Osteoblast (primary cell): Measurements from ENCODE around the gene SLC12A1. TPM values are rescaled to one million over a fixed set of nuclear protein-coding genes. Genes with fewer than 3 reads are reported as not detected.

ENCODE experiments used
- DNase-seq: peaks from one replicate; pipeline ENCODE4 v3.0.0; 2011; ENCODE audit warnings: low spot score, mixed read lengths; ENCODE audit not compliant: insufficient read length; ENCODE audit errors: missing footprints
- H2AFZ ChIP-seq: 2 replicates; pipeline ENCODE4 v1.6.0; 2011; ENCODE audit warnings: mild to moderate bottlenecking, low read length
- H3K27ac ChIP-seq: 2 replicates; pipeline ENCODE4 v1.5.1; 2011; ENCODE audit warnings: mild to moderate bottlenecking, low read depth, low read length, moderate library complexity
- H3K27me3 ChIP-seq: 2 replicates; pipeline ENCODE4 v1.6.0; 2012; ENCODE audit warnings: mild to moderate bottlenecking, control low read depth, inconsistent platforms, low read length, moderate library complexity; ENCODE audit not compliant: insufficient read depth
- H3K36me3 ChIP-seq: 2 replicates; pipeline ENCODE4 v1.5.1; 2011; ENCODE audit warnings: mild to moderate bottlenecking, low read length, control low read depth, moderate library complexity; ENCODE audit not compliant: insufficient read depth
- H3K4me1 ChIP-seq: 2 replicates; pipeline ENCODE4 v1.5.1; 2011; ENCODE audit warnings: mild to moderate bottlenecking, low read length, control low read depth, moderate library complexity; ENCODE audit not compliant: insufficient read depth
- H3K4me2 ChIP-seq: 2 replicates; pipeline ENCODE4 v1.6.0; 2011; ENCODE audit warnings: mild to moderate bottlenecking, low read length; ENCODE audit not compliant: insufficient read depth
- H3K4me3 ChIP-seq: fragments of 200-600 bp; sonication (generic); 3 replicates; pipeline ENCODE4 v1.5.1; 2012; ENCODE audit warnings: mild to moderate bottlenecking, low read length, inconsistent platforms; ENCODE audit not compliant: insufficient read depth
- H3K79me2 ChIP-seq: 2 replicates; pipeline ENCODE4 v1.6.0; 2012; ENCODE audit warnings: mild to moderate bottlenecking, low read length, control low read depth, inconsistent platforms; ENCODE audit not compliant: insufficient read depth
- H3K9me3 ChIP-seq: 2 replicates; pipeline ENCODE4 v1.5.1; 2011; ENCODE audit warnings: low read depth, low read length, control low read depth
- H4K20me1 ChIP-seq: 2 replicates; pipeline ENCODE4 v1.6.0; 2012; ENCODE audit warnings: mild to moderate bottlenecking, low read length, control low read depth; ENCODE audit not compliant: insufficient read depth
- CTCF ChIP-seq: IDR thresholded peaks from 2 replicates; pipeline ENCODE4 v1.5.1; 2011; ENCODE audit warnings: mild to moderate bottlenecking, low read depth, low read length, moderate library complexity; ENCODE audit errors: extremely low read depth
- total RNA-seq: library from RNA; depleted of rRNA; stranded (reverse); fragments of >200 nt; gene quantifications from 2 replicates; pipeline ENCODE4 v1.2.3, GENCODE V29; 2012

SLC12A1 gene
- not detected in 2 replicates for total RNA-seq

- Histone ChIP-seq H3K27me3 (no peaks in the 10 kb centered on the region), H3K79me2 (no peaks in the 10 kb centered on the region), H3K9me3 (no peaks in the 10 kb centered on the region), H2AFZ (no peak within 1 kb of the TSS), H4K20me1 (no peaks in the 10 kb centered on the region), H3K4me3 (no peak within 1 kb of the TSS), H3K36me3 (no peaks in the 10 kb centered on the region), H3K4me2 (no peak within 1 kb of the TSS), H3K4me1 (no peaks in the 10 kb centered on the region), H3K27ac (no peak within 1 kb of the TSS)
- no peak for DNase-seq
- no peak for TF ChIP-seq CTCF
These were observed at the start of gene SLC12A1 for GRCh38 chr15:48205981-48206380. Gene SLC12A1 (plus strand): TSS chr15:48206302. CDS start chr15:48207720, 1,418 bp downstream.

- H3K79me2 ChIP-seq = peaks cover 19% of the 10 kb centered on the region
- no peaks in the 10 kb centered on the region for H3K4me1 ChIP-seq
- no peak overlapping the region for H3K27ac ChIP-seq
- H3K27me3 ChIP-seq = no peaks in the 10 kb centered on the region
- no peaks in the 10 kb centered on the region for H3K36me3 ChIP-seq
- DNase-seq = no peak
- no peaks in the 10 kb centered on the region for H3K9me3 ChIP-seq
- TF ChIP-seq CTCF = no peak
- no peaks in the 10 kb centered on the region for H4K20me1 ChIP-seq
- H2AFZ ChIP-seq = no peak overlapping the region
- H3K4me3 ChIP-seq = no peak overlapping the region
- H3K4me2 ChIP-seq = no peak overlapping the region
These were observed 37.5 kb upstream of the SLC12A1 start for GRCh38 chr15:48168616-48169015.

GRCh38 chr15:48170981-48171380 is 35.1 kb upstream of the SLC12A1 start:
- no peak for TF ChIP-seq CTCF
- no peaks in the 10 kb centered on the region for H3K27me3 ChIP-seq
- no peak overlapping the region for H2AFZ ChIP-seq
- H3K27ac ChIP-seq = no peak overlapping the region
- H4K20me1 ChIP-seq = no peaks in the 10 kb centered on the region
- no peak for DNase-seq
- no peaks in the 10 kb centered on the region for H3K9me3 ChIP-seq
- peaks cover 40% of the 10 kb centered on the region for H3K79me2 ChIP-seq
- H3K4me3 ChIP-seq = no peak overlapping the region
- H3K36me3 ChIP-seq = no peaks in the 10 kb centered on the region
- no peaks in the 10 kb centered on the region for H3K4me1 ChIP-seq
- no peak overlapping the region for H3K4me2 ChIP-seq

GRCh38 chr15:48175126-48175525 is 31.0 kb upstream of the SLC12A1 start:
- peaks cover 46% of the 10 kb centered on the region for H3K79me2 ChIP-seq

More at GRCh38 chr15:48175126-48175525, 31.0 kb upstream of the SLC12A1 start:
- Histone ChIP-seq H2AFZ (no peak overlapping the region), H4K20me1 (no peaks in the 10 kb centered on the region), H3K4me2 (no peak overlapping the region), H3K4me3 (no peak overlapping the region), H3K9me3 (no peaks in the 10 kb centered on the region), H3K4me1 (no peaks in the 10 kb centered on the region), H3K27ac (no peak overlapping the region), H3K36me3 (no peaks in the 10 kb centered on the region), H3K27me3 (no peaks in the 10 kb centered on the region)
- no peak for DNase-seq
- TF ChIP-seq CTCF = no peak
